ENCODE measurements around the gene CHID1.

Gene CHID1

GRCh38 chr11:872799-873198 lies 37.8 kb downstream of the CHID1 start:
- Histone ChIP-seq H3K27ac (ENCODE audit: low read depth, low read length) (no peak overlapping the region), H4K8ac (ENCODE audit: low read depth, low read length) (no peak overlapping the region), H3K4me3 (ENCODE audit: low read depth, low read length) (no peak overlapping the region), H4K12ac (ENCODE audit: low read depth, low read length) (no peak overlapping the region), H2BK12ac (ENCODE audit: low read length) (no peak overlapping the region), H3K14ac (ENCODE audit: low read length) (no peak overlapping the region), H2AK5ac (ENCODE audit: low read length) (no peak overlapping the region), H3K4ac (ENCODE audit: low read depth, low read length) (no peak overlapping the region), H4K91ac (ENCODE audit: low read depth, low read length) (no peak overlapping the region), H3K9me3 (ENCODE audit: insufficient read depth, low read depth, low read length) (no peaks in the 10 kb centered on the region), H2BK5ac (ENCODE audit: low read depth, low read length, poor library complexity) (no peak overlapping the region), H3K36me3 (ENCODE audit: control insufficient read depth in 1 of 2, insufficient read depth in 2 of 2, low read length in 2 of 2) (peaks cover 10 to 13% of the 10 kb centered on the region in 2 experiments), H3K23ac (ENCODE audit: low read length) (no peak overlapping the region), H3K4me1 (ENCODE audit: control insufficient read depth in 1 of 2, insufficient read depth in 2 of 2, low read length in 2 of 2) (no peaks in the 10 kb centered on the region), H3K27me3 (ENCODE audit: insufficient read depth, low read length) (no peaks in the 10 kb centered on the region), H3K18ac (ENCODE audit: low read length) (no peak overlapping the region), H3K4me2 (ENCODE audit: low read length) (no peak overlapping the region), H3K79me1 (ENCODE audit: low read length) (no peaks in the 10 kb centered on the region), H2AFZ (ENCODE audit: insufficient read depth, low read length, poor library complexity) (no peak overlapping the region), H3K79me2 (ENCODE audit: control insufficient read depth, insufficient read depth, low read length, poor library complexity) (no peaks in the 10 kb centered on the region), H2BK120ac (ENCODE audit: insufficient read depth, low read length, poor library complexity) (no peak overlapping the region), H3K9ac (ENCODE audit: low read length) (no peak overlapping the region)
- DNase-seq, result no peak
- no CpG with 5 or more reads among the region's 9 CpGs for WGBS (ENCODE audit: extremely low coverage, insufficient coverage, insufficient read length)

- Histone ChIP-seq H2AK5ac (ENCODE audit: low read length) (no peak overlapping the region), H3K4ac (ENCODE audit: low read depth, low read length) (no peak overlapping the region), H4K91ac (ENCODE audit: low read depth, low read length) (no peak overlapping the region), H3K27me3 (ENCODE audit: insufficient read depth, low read length) (no peaks in the 10 kb centered on the region), H3K36me3 (ENCODE audit: control insufficient read depth in 1 of 2, insufficient read depth in 2 of 2, low read length in 2 of 2) (peaks cover 10 to 12% of the 10 kb centered on the region in 2 experiments), H4K12ac (ENCODE audit: low read depth, low read length) (no peak overlapping the region), H3K9me3 (ENCODE audit: insufficient read depth, low read depth, low read length) (no peaks in the 10 kb centered on the region), H2BK5ac (ENCODE audit: low read depth, low read length, poor library complexity) (no peak overlapping the region), H2BK120ac (ENCODE audit: insufficient read depth, low read length, poor library complexity) (no peak overlapping the region), H4K8ac (ENCODE audit: low read depth, low read length) (no peak overlapping the region), H2AFZ (ENCODE audit: insufficient read depth, low read length, poor library complexity) (no peak overlapping the region), H3K27ac (ENCODE audit: low read depth, low read length) (no peak overlapping the region), H3K4me1 (ENCODE audit: control insufficient read depth in 1 of 2, insufficient read depth in 2 of 2, low read length in 2 of 2) (no peaks in the 10 kb centered on the region), H3K14ac (ENCODE audit: low read length) (no peak overlapping the region), H3K9ac (ENCODE audit: low read length) (no peak overlapping the region), H3K79me2 (ENCODE audit: control insufficient read depth, insufficient read depth, low read length, poor library complexity) (no peaks in the 10 kb centered on the region), H3K4me3 (ENCODE audit: low read depth, low read length) (no peak overlapping the region), H3K18ac (ENCODE audit: low read length) (no peak overlapping the region), H3K4me2 (ENCODE audit: low read length) (no peak overlapping the region), H2BK12ac (ENCODE audit: low read length) (no peak overlapping the region), H3K23ac (ENCODE audit: low read length) (no peak overlapping the region), H3K79me1 (ENCODE audit: low read length) (no peaks in the 10 kb centered on the region)
- no peak for DNase-seq
- WGBS (ENCODE audit: extremely low coverage, insufficient coverage, insufficient read length), result no CpG with 5 or more reads among the region's 9 CpGs
Observed at GRCh38 chr11:871472-871871, 39.1 kb downstream of the CHID1 start.

GRCh38 chr11:870418-870817 lies 40.2 kb downstream of the CHID1 start:
- H2AFZ ChIP-seq (ENCODE audit: insufficient read depth, low read length, poor library complexity), result no peak overlapping the region
- no peak overlapping the region for H4K8ac ChIP-seq (ENCODE audit: low read depth, low read length)
- no peak overlapping the region for H3K4ac ChIP-seq (ENCODE audit: low read depth, low read length)
- H3K4me3 ChIP-seq (ENCODE audit: low read depth, low read length), result no peak overlapping the region
- no peak overlapping the region for H3K14ac ChIP-seq (ENCODE audit: low read length)
- H3K23ac ChIP-seq (ENCODE audit: low read length), result no peak overlapping the region
- no peaks in the 10 kb centered on the region for H3K79me1 ChIP-seq (ENCODE audit: low read length)
- no peaks in the 10 kb centered on the region for H3K79me2 ChIP-seq (ENCODE audit: control insufficient read depth, insufficient read depth, low read length, poor library complexity)
- H2AK5ac ChIP-seq (ENCODE audit: low read length), result no peak overlapping the region
- no peaks in the 10 kb centered on the region for H3K27me3 ChIP-seq (ENCODE audit: insufficient read depth, low read length)
- no peak overlapping the region for H2BK12ac ChIP-seq (ENCODE audit: low read length)
- H4K91ac ChIP-seq (ENCODE audit: low read depth, low read length), result no peak overlapping the region
- no CpG with 5 or more reads among the region's 8 CpGs for WGBS (ENCODE audit: extremely low coverage, insufficient coverage, insufficient read length)
- no peak overlapping the region for H3K18ac ChIP-seq (ENCODE audit: low read length)
- DNase-seq, result no peak
- no peak overlapping the region for H3K4me2 ChIP-seq (ENCODE audit: low read length)
- peaks cover 5 to 12% of the 10 kb centered on the region in 2 experiments for H3K36me3 ChIP-seq (ENCODE audit: control insufficient read depth in 1 of 2, insufficient read depth in 2 of 2, low read length in 2 of 2)
- H3K9me3 ChIP-seq (ENCODE audit: insufficient read depth, low read depth, low read length), result no peaks in the 10 kb centered on the region
- no peak overlapping the region for H2BK5ac ChIP-seq (ENCODE audit: low read depth, low read length, poor library complexity)
- no peak overlapping the region for H2BK120ac ChIP-seq (ENCODE audit: insufficient read depth, low read length, poor library complexity)
- no peak overlapping the region for H3K9ac ChIP-seq (ENCODE audit: low read length)
- no peak overlapping the region for H3K27ac ChIP-seq (ENCODE audit: low read depth, low read length)
- no peaks in the 10 kb centered on the region for H3K4me1 ChIP-seq (ENCODE audit: control insufficient read depth in 1 of 2, insufficient read depth in 2 of 2, low read length in 2 of 2)
- H4K12ac ChIP-seq (ENCODE audit: low read depth, low read length), result no peak overlapping the region

- Histone ChIP-seq H3K79me1 (ENCODE audit: low read length) (no peaks in the 10 kb centered on the region), H2BK120ac (ENCODE audit: insufficient read depth, low read length, poor library complexity) (no peak overlapping the region), H3K9ac (ENCODE audit: low read length) (no peak overlapping the region), H3K27me3 (ENCODE audit: insufficient read depth, low read length) (no peaks in the 10 kb centered on the region), H3K4ac (ENCODE audit: low read depth, low read length) (no peak overlapping the region), H3K79me2 (ENCODE audit: control insufficient read depth, insufficient read depth, low read length, poor library complexity) (no peaks in the 10 kb centered on the region), H2AFZ (ENCODE audit: insufficient read depth, low read length, poor library complexity) (no peak overlapping the region), H3K14ac (ENCODE audit: low read length) (no peak overlapping the region), H4K12ac (ENCODE audit: low read depth, low read length) (peak overlapping the region; percentile 39), H3K36me3 (ENCODE audit: control insufficient read depth in 1 of 2, insufficient read depth in 2 of 2, low read length in 2 of 2) (peaks cover 5 to 12% of the 10 kb centered on the region in 2 experiments), H2BK5ac (ENCODE audit: low read depth, low read length, poor library complexity) (no peak overlapping the region), H3K9me3 (ENCODE audit: insufficient read depth, low read depth, low read length) (no peaks in the 10 kb centered on the region), H3K23ac (ENCODE audit: low read length) (no peak overlapping the region), H3K4me1 (ENCODE audit: control insufficient read depth in 1 of 2, insufficient read depth in 2 of 2, low read length in 2 of 2) (no peaks in the 10 kb centered on the region), H3K4me3 (ENCODE audit: low read depth, low read length) (no peak overlapping the region), H4K8ac (ENCODE audit: low read depth, low read length) (no peak overlapping the region), H2AK5ac (ENCODE audit: low read length) (no peak overlapping the region), H2BK12ac (ENCODE audit: low read length) (no peak overlapping the region), H3K4me2 (ENCODE audit: low read length) (no peak overlapping the region), H4K91ac (ENCODE audit: low read depth, low read length) (no peak overlapping the region), H3K27ac (ENCODE audit: low read depth, low read length) (no peak overlapping the region), H3K18ac (ENCODE audit: low read length) (no peak overlapping the region)
- DNase-seq, result peak in 1 of 2 donors; percentile 20
- WGBS (ENCODE audit: extremely low coverage, insufficient coverage, insufficient read length), result no CpG with 5 or more reads among the region's 8 CpGs
Observed at GRCh38 chr11:870127-870413, 40.5 kb downstream of the CHID1 start.
